H1 (cell line): Measurements from ENCODE around the gene OR52K2. TPM values are rescaled to one million over a fixed set of nuclear protein-coding genes. Genes with fewer than 3 reads are reported as not detected.
"Not testable (repeated sequence)": the region's sequence is repeated elsewhere in the genome, so short reads cannot be mapped to it uniquely, and the experiment has no call there.

Experiments used
- CTCF ChIA-PET: fragments of 300-600 bp; sonication (Branson Sonifier 250); formaldehyde crosslinking; loops from one replicate; lab custom pipeline; 2021; ENCODE audit not compliant: partially characterized antibody; lab: Charles Lee
- POLR2A ChIA-PET: fragments of 300-600 bp; sonication (Branson Sonifier 250); formaldehyde crosslinking; loops from one replicate; lab custom pipeline; 2021; ENCODE audit warnings: inconsistent platforms; ENCODE audit not compliant: partially characterized antibody; lab: Charles Lee
- DNase-seq, 2 experiments: peaks; one replicate each; pipeline versions ENCODE4 v3.0.0 to v3.0.0-alpha.2; 2010 to 2022; ENCODE audit warnings: low spot score in 2 of 2, low read depth in 1 of 2, mixed read lengths in 1 of 2
- FAIRE-seq: peaks from 2 replicates; lab custom pipeline; 2011; peaks lifted over from hg19 to GRCh38; lab: Jason Lieb, UNC
- H2AFZ ChIP-seq: 2 replicates; pipeline ENCODE4 v1.8.1; 2012; ENCODE audit warnings: low read length, inconsistent platforms
- H2AK5ac ChIP-seq: 2 replicates; pipeline ENCODE4 v1.6.1; 2013; ENCODE audit warnings: low read depth, low read length
- H2BK120ac ChIP-seq: replicated peaks from 2 replicates; pipeline ENCODE3; 2013; ENCODE audit warnings: low read depth, low read length, inconsistent platforms
- H2BK12ac ChIP-seq: 2 replicates; pipeline ENCODE4 v1.6.1; 2013; ENCODE audit warnings: low read depth, low read length
- H2BK15ac ChIP-seq: 2 replicates; pipeline ENCODE4 v1.6.1; 2013; ENCODE audit warnings: low read length
- H2BK20ac ChIP-seq: 2 replicates; pipeline ENCODE4 v1.6.1; 2013; ENCODE audit warnings: low read length
- H2BK5ac ChIP-seq: 2 replicates; pipeline ENCODE4 v1.6.1; 2013; ENCODE audit warnings: low read depth, low read length
- H3K14ac ChIP-seq: 2 replicates; pipeline ENCODE4 v1.6.1; 2013; ENCODE audit warnings: inconsistent platforms; ENCODE audit not compliant: insufficient read length
- H3K18ac ChIP-seq: 2 replicates; pipeline ENCODE4 v1.6.1; 2013; ENCODE audit warnings: low read length; ENCODE audit errors: extremely low read depth
- H3K23ac ChIP-seq: 2 replicates; pipeline ENCODE4 v1.6.1; 2013; ENCODE audit warnings: inconsistent platforms; ENCODE audit not compliant: insufficient read length
- H3K23me2 ChIP-seq: 2 replicates; pipeline ENCODE4 v1.6.1; 2013; ENCODE audit warnings: low read depth, low read length
- H3K27ac ChIP-seq: 2 replicates; pipeline ENCODE4 v1.6.1; 2011; ENCODE audit warnings: low read depth, low read length, inconsistent platforms
- H3K27me3 ChIP-seq, 4 experiments: replicated peaks in 1 of 4; 1 replicate in 1 of 4; 2 replicates in 3 of 4; pipeline versions ENCODE4 v1.6.1 to v1.8.1; 2011 to 2013; ENCODE audit warnings: low read length in 3 of 4, mild to moderate bottlenecking in 3 of 4, inconsistent platforms in 2 of 4, mixed read lengths in 2 of 4, moderate library complexity in 1 of 4; ENCODE audit not compliant: control insufficient read depth in 3 of 4, insufficient read depth in 3 of 4; ENCODE audit errors: extremely low read depth in 1 of 4
- H3K36me3 ChIP-seq, 4 experiments: 2 replicates each; pipeline versions ENCODE4 v1.6.1 to v1.8.1; 2011 to 2013; ENCODE audit warnings: mild to moderate bottlenecking in 4 of 4, low read length in 3 of 4, moderate library complexity in 2 of 4, control low read depth in 1 of 4, inconsistent platforms in 1 of 4; ENCODE audit not compliant: insufficient read depth in 4 of 4, control insufficient read depth in 2 of 4
- H3K4ac ChIP-seq: replicated peaks from 2 replicates; pipeline ENCODE3; 2013; ENCODE audit warnings: low read length, low read depth, mixed read lengths, inconsistent platforms; ENCODE audit not compliant: insufficient read length
- H3K4me1 ChIP-seq, 4 experiments: replicated peaks in 1 of 4; 1 replicate in 1 of 4; 2 replicates in 3 of 4; pipeline versions ENCODE4 v1.6.1 to v1.8.1; 2011 to 2013; ENCODE audit warnings: low read length in 3 of 4, inconsistent platforms in 2 of 4, mixed read lengths in 1 of 4; ENCODE audit not compliant: insufficient read depth in 4 of 4, control insufficient read depth in 3 of 4
- H3K4me2 ChIP-seq, 2 experiments: 2 replicates each; pipeline versions ENCODE4 v1.6.1 to v1.8.1; 2011 to 2013; ENCODE audit warnings: low read depth in 2 of 2, low read length in 2 of 2, control low read depth in 1 of 2, inconsistent platforms in 1 of 2, mild to moderate bottlenecking in 1 of 2; ENCODE audit not compliant: insufficient read depth in 1 of 2
- H3K4me3 ChIP-seq, 4 experiments: fragments of 200-600, 300-600 bp in 1 of 4; sonication (generic), shearing (Covaris generic), sonication (Bioruptor Twin) in 1 of 4; 2 replicates each; pipeline versions ENCODE4 v1.5.1 to v1.8.1; 2011 to 2016; ENCODE audit warnings: low read length in 4 of 4, low read depth in 3 of 4, control low read depth in 2 of 4, inconsistent platforms in 2 of 4, mild to moderate bottlenecking in 2 of 4, mixed read lengths in 1 of 4, moderate library complexity in 1 of 4; ENCODE audit not compliant: insufficient read depth in 2 of 4; ENCODE audit errors: extremely low read depth in 1 of 4
- H3K56ac ChIP-seq: replicated peaks from 2 replicates; pipeline ENCODE3; 2013; ENCODE audit warnings: low read depth, mild to moderate bottlenecking, mixed read lengths, low read length, inconsistent platforms; ENCODE audit not compliant: insufficient read length
- H3K79me1 ChIP-seq: 2 replicates; pipeline ENCODE4 v1.6.1; 2013; ENCODE audit warnings: low read depth, low read length, control low read depth
- H3K79me2 ChIP-seq, 2 experiments: 2 replicates each; pipeline versions ENCODE4 v1.6.1 to v1.8.1; 2012 to 2013; ENCODE audit warnings: low read length in 2 of 2, mild to moderate bottlenecking in 2 of 2, inconsistent platforms in 1 of 2; ENCODE audit not compliant: insufficient read depth in 2 of 2, control insufficient read depth in 1 of 2
- H3K9ac ChIP-seq, 4 experiments: replicated peaks in 1 of 4; 1 replicate in 1 of 4; 2 replicates in 3 of 4; pipeline versions ENCODE4 v1.6.1 to v1.8.1; 2011 to 2013; ENCODE audit warnings: low read depth in 3 of 4, low read length in 3 of 4, control low read depth in 2 of 4, mild to moderate bottlenecking in 2 of 4, moderate library complexity in 2 of 4, inconsistent platforms in 1 of 4; ENCODE audit errors: extremely low read depth in 1 of 4
- H3K9me3 ChIP-seq, 2 experiments: 2 replicates each; pipeline versions ENCODE4 v1.6.1 to v1.8.1; 2012 to 2013; ENCODE audit warnings: mild to moderate bottlenecking in 2 of 2, moderate library complexity in 2 of 2, control low read depth in 1 of 2, inconsistent platforms in 1 of 2, low read depth in 1 of 2, low read length in 1 of 2, mixed read lengths in 1 of 2; ENCODE audit not compliant: insufficient read depth in 2 of 2
- H4K20me1 ChIP-seq, 2 experiments: replicated peaks in 1 of 2; 2 replicates each; pipeline versions ENCODE3 to v1.8.1; 2011 to 2013; ENCODE audit warnings: inconsistent platforms in 2 of 2, low read length in 2 of 2, mild to moderate bottlenecking in 1 of 2; ENCODE audit not compliant: insufficient read depth in 2 of 2, control insufficient read depth in 1 of 2
- H4K5ac ChIP-seq: 2 replicates; pipeline ENCODE4 v1.6.1; 2013; ENCODE audit warnings: low read length, low read depth, mixed read lengths, inconsistent platforms; ENCODE audit not compliant: insufficient read length
- H4K8ac ChIP-seq: 2 replicates; pipeline ENCODE4 v1.8.0; 2013; ENCODE audit warnings: mild to moderate bottlenecking, moderate library complexity, low read length, inconsistent platforms; ENCODE audit not compliant: insufficient read depth; ENCODE audit errors: extremely low read depth
- H4K91ac ChIP-seq: replicated peaks from 2 replicates; pipeline ENCODE3; 2013; ENCODE audit warnings: low read length, mixed read lengths, inconsistent platforms; ENCODE audit not compliant: insufficient read length
- ASH2L ChIP-seq: fragments of 200-600, 300-600 bp; sonication (generic); IDR thresholded peaks from one replicate; pipeline ENCODE4 v1.7.1; 2017; ENCODE audit warnings: low read length
- BRCA1 ChIP-seq: IDR thresholded peaks from 2 replicates; pipeline ENCODE4 v1.6.1; 2012; ENCODE audit warnings: low read depth, low read length, improper control_type of control experiment
- CEBPB ChIP-seq: IDR thresholded peaks from 2 replicates; pipeline ENCODE4 v1.6.1; 2012; ENCODE audit warnings: low read depth, low read length
- EP300 ChIP-seq, 2 experiments: IDR thresholded peaks; 1 replicate in 1 of 2; 2 replicates in 1 of 2; pipeline ENCODE4 v1.6.1; 2011 to 2012; ENCODE audit warnings: low read depth in 2 of 2, low read length in 2 of 2, mild to moderate bottlenecking in 2 of 2, borderline replicate concordance in 1 of 2, inconsistent platforms in 1 of 2, moderate library complexity in 1 of 2
- KDM1A ChIP-seq: fragments of 200-600, 300-600 bp; sonication (generic); IDR thresholded peaks from 2 replicates; pipeline ENCODE4 v1.7.1; 2016; ENCODE audit warnings: mild to moderate bottlenecking, low read length, borderline replicate concordance
- KDM4A ChIP-seq: IDR thresholded peaks from one replicate; pipeline ENCODE4 v1.7.1; 2012; ENCODE audit warnings: low read depth, mild to moderate bottlenecking, moderate library complexity, low read length, inconsistent platforms; ENCODE audit not compliant: severe bottlenecking
- KDM5A ChIP-seq: fragments of 200-600 bp; IDR thresholded peaks from 2 replicates; pipeline ENCODE4 v1.7.1; 2012; ENCODE audit warnings: mild to moderate bottlenecking, low read length, inconsistent platforms, mixed read lengths
- WGBS, 2 experiments: shearing (Covaris generic) in 1 of 2; methylation state at CpG; one replicate each; pipeline versions ENCODE4 v1.1.6 to v1.1.7; 2013 to 2015; ENCODE audit warnings: low lambda C conversion rate in 2 of 2, mixed read lengths in 2 of 2, inconsistent platforms in 1 of 2, low coverage in 1 of 2, missing lambda C conversion rate in 1 of 2; ENCODE audit not compliant: insufficient replicate concordance in 2 of 2, insufficient coverage in 1 of 2, insufficient read length in 1 of 2; ENCODE audit errors: extremely low coverage in 1 of 2, missing lambda C conversion rate in 1 of 2; 5-methylcytosine and 5-hydroxymethylcytosine counted together
- polyA plus RNA-seq, 7 experiments: library from polyadenylated mRNA; depleted of rRNA in 3 of 7; stranded (reverse) in 5 of 7; unstranded in 2 of 7; fragments of >200 nt in 5 of 7; fragments of 200-250 nt in 2 of 7; gene quantifications; 1 replicate in 5 of 7; 2 replicates in 1 of 7; 4 replicates in 1 of 7; pipeline versions ENCODE4 v1.2.1 to v1.2.3, GENCODE V29; 2011 to 2013; ENCODE audit warnings: missing spikeins in 2 of 7, mixed read lengths in 2 of 7
- total RNA-seq: library from RNA; stranded (reverse); fragmentation: NEBNext Ultra II Directional; extraction: Animal tissue kit (Norgen Biotek cat#: 25700); gene quantifications from 2 replicates; pipeline ENCODE4 v1.2.1, GENCODE V29; 2021

OR52K2 gene
- total and polyA plus RNA-seq, 2 of the 8 experiments (the other 6 are each of a cell fraction or from before 2014, with no cell fraction given), result not detected

- TF ChIP-seq ASH2L (no peak), BRCA1 (no peak), EP300 (IDR thresholded peaks at IDR 0.05; ENCODE audit: borderline replicate concordance in 1 of 2, low read depth in 2 of 2, low read length in 2 of 2) (no peak), KDM5A (no peak), CEBPB (no peak), KDM1A (no peak), KDM4A (no peak)
These were observed at the start of gene OR52K2 (continued) for GRCh38 chr11:4448995-4449394.

- H2AFZ ChIP-seq, H3K4me3 ChIP-seq, H4K20me1 ChIP-seq, DNase-seq, H4K5ac ChIP-seq, H3K4me2 ChIP-seq, H4K8ac ChIP-seq, H3K27me3 ChIP-seq, H2BK12ac ChIP-seq, H4K91ac ChIP-seq, POLR2A ChIA-PET, H2BK20ac ChIP-seq, H3K4me1 ChIP-seq, H3K36me3 ChIP-seq, H2AK5ac ChIP-seq, H3K18ac ChIP-seq, H3K9ac ChIP-seq, H2BK5ac ChIP-seq, H3K27ac ChIP-seq, H3K79me2 ChIP-seq, H2BK120ac ChIP-seq, H3K23me2 ChIP-seq, H3K14ac ChIP-seq, H3K79me1 ChIP-seq, H3K23ac ChIP-seq, H3K4ac ChIP-seq, H3K9me3 ChIP-seq, H2BK15ac ChIP-seq, FAIRE-seq, H3K56ac ChIP-seq: not testable (repeated sequence)
- CTCF ChIA-PET, result interaction anchor here (1.2 kb wide), 1 partner anchor 87 kb away, joined by 3 read pairs; no protein-coding TSS in a partner anchor
- WGBS, 2 experiments, result 88% methylated on average over 2 of the region's 6 CpGs; no CpG with 5 or more reads in 1 of the 2 experiments
These were observed 42.9 kb upstream of the OR52K2 start for GRCh38 chr11:4406206-4406605.
